Neural progenitor cell (in vitro differentiated cells): ENCODE results near the gene ARPIN. TPM values are rescaled to one million over a fixed set of nuclear protein-coding genes. Genes with fewer than 3 reads are reported as not detected.
A peak's percentile ranks its signal among the peaks of the same experiment; 100 is the strongest.

Source experiments
- DNase-seq: peaks from one replicate; pipeline ENCODE4 v3.0.0-alpha.2; 2016; ENCODE audit warnings: low spot score
- H2AFZ ChIP-seq: fragments of 200-600 bp; sonication (generic); replicated peaks from 2 replicates; pipeline ENCODE4 v1.6.1; 2016; ENCODE audit warnings: antibody characterized with exemption
- H3F3A ChIP-seq: fragments of 200-600 bp; sonication (generic); 2 replicates; pipeline ENCODE4 v1.6.1; 2016; ENCODE audit warnings: antibody characterized with exemption, low read depth
- H3K27ac ChIP-seq: fragments of 200-600 bp; sonication (generic); 2 replicates; pipeline ENCODE4 v1.5.1; 2016; ENCODE audit warnings: mild to moderate bottlenecking
- H3K27me3 ChIP-seq: fragments of 200-600 bp; sonication (generic); 2 replicates; pipeline ENCODE4 v1.6.1; 2016; ENCODE audit warnings: mild to moderate bottlenecking, moderate library complexity
- H3K36me3 ChIP-seq: fragments of 200-600 bp; sonication (generic); 2 replicates; pipeline ENCODE4 v1.5.1; 2016
- H3K4me1 ChIP-seq: fragments of 200-600 bp; sonication (generic); 2 replicates; pipeline ENCODE4 v1.6.1; 2016; ENCODE audit warnings: mixed run types
- H3K4me2 ChIP-seq: fragments of 200-600 bp; sonication (generic); 2 replicates; pipeline ENCODE4 v1.6.1; 2016
- H3K4me3 ChIP-seq: fragments of 200-600 bp; sonication (generic); 2 replicates; pipeline ENCODE4 v1.5.1; 2016
- H3K79me2 ChIP-seq: fragments of 200-600 bp; sonication (generic); 2 replicates; pipeline ENCODE4 v1.6.1; 2016; ENCODE audit warnings: low read depth
- H3K9ac ChIP-seq: fragments of 200-600 bp; sonication (generic); 2 replicates; pipeline ENCODE4 v1.6.1; 2016
- H3K9me3 ChIP-seq: fragments of 200-600 bp; sonication (generic); 2 replicates; pipeline ENCODE4 v1.5.1; 2016; ENCODE audit warnings: low read depth
- H4K20me1 ChIP-seq: fragments of 200-600 bp; sonication (generic); 2 replicates; pipeline ENCODE4 v1.6.1; 2016; ENCODE audit warnings: low read depth
- H3K27ac Mint-ChIP-seq: 3 replicates; pipeline ENCODE4 v1.8.0; 2021; ENCODE audit warnings: mixed read lengths
- H3K27me3 Mint-ChIP-seq: 2 replicates; pipeline ENCODE4 v1.8.0; 2022; ENCODE audit warnings: low read depth, mild to moderate bottlenecking, inconsistent platforms, moderate library complexity, mixed read lengths; ENCODE audit not compliant: insufficient read depth
- H3K36me3 Mint-ChIP-seq: 3 replicates; pipeline ENCODE4 v1.8.0; 2021; ENCODE audit warnings: mixed read lengths
- H3K4me1 Mint-ChIP-seq: 3 replicates; pipeline ENCODE4 v1.8.0; 2021; ENCODE audit warnings: mixed read lengths
- H3K4me3 Mint-ChIP-seq: 3 replicates; pipeline ENCODE4 v1.8.0; 2021; ENCODE audit warnings: mild to moderate bottlenecking, moderate library complexity, mixed read lengths
- H3K9me3 Mint-ChIP-seq: 3 replicates; pipeline ENCODE4 v1.8.0; 2020; ENCODE audit warnings: mixed read lengths
- CTCF ChIP-seq: fragments of 200-600 bp; sonication (generic); IDR thresholded peaks from 2 replicates; pipeline ENCODE4 v1.5.1; 2017; ENCODE audit warnings: antibody characterized with exemption, mild to moderate bottlenecking
- EZH2 ChIP-seq: fragments of 200-600 bp; sonication (generic); IDR thresholded peaks from 2 replicates; pipeline ENCODE4 v1.6.1; 2017; ENCODE audit warnings: antibody characterized with exemption, mild to moderate bottlenecking, moderate library complexity
- EZH2phosphoT487 ChIP-seq: fragments of 200-600 bp; sonication (generic); IDR thresholded peaks from 2 replicates; pipeline ENCODE4 v1.6.1; 2017; ENCODE audit warnings: antibody characterized with exemption
- total RNA-seq: library from RNA; depleted of rRNA; stranded (reverse); fragments of >200 nt; gene quantifications from 2 replicates; pipeline ENCODE4 v1.2.3, GENCODE V29; 2015; ENCODE audit warnings: low replicate concordance

The ARPIN gene
- total RNA-seq, 1 donor from 2014 or later = 5.9 TPM

- Histone ChIP-seq H3K4me1 (no peaks in the 10 kb centered on the region), H3K4me2 (no peak overlapping the region)
Observed at GRCh38 chr15:89875741-89876140, 37.0 kb downstream of the ARPIN start.

GRCh38 chr15:89874926-89875564, 37.7 kb downstream of the ARPIN start:
- Histone ChIP-seq H3K27ac (no peak overlapping the region), H3K79me2 (no peaks in the 10 kb centered on the region), H3K9ac (no peak overlapping the region), H3K4me3 (no peak overlapping the region), H3K4me2 (no peak overlapping the region), H4K20me1 (no peaks in the 10 kb centered on the region), H3K27me3 (no peaks in the 10 kb centered on the region), H3K4me1 (no peaks in the 10 kb centered on the region), H3K36me3 (peaks cover 12% of the 10 kb centered on the region), H3F3A (peaks cover 6% of the 10 kb centered on the region), H3K9me3 (no peaks in the 10 kb centered on the region), H2AFZ (no peak overlapping the region)
- Mint-ChIP-seq H3K27me3 (no peaks in the 10 kb centered on the region), H3K4me1 (no peaks in the 10 kb centered on the region), H3K27ac (no peak overlapping the region), H3K4me3 (no peak overlapping the region), H3K9me3 (peaks cover under 1% of the 10 kb centered on the region), H3K36me3 (peaks cover 15% of the 10 kb centered on the region)
- DNase-seq = peak; percentile 87
- TF ChIP-seq EZH2phosphoT487 (no peak), CTCF (peak; percentile 96), EZH2 (no peak)

More at GRCh38 chr15:89875741-89876140, 37.0 kb downstream of the ARPIN start:
- Histone ChIP-seq H3K9me3 (no peaks in the 10 kb centered on the region), H3K36me3 (peaks cover 8% of the 10 kb centered on the region), H3K27me3 (no peaks in the 10 kb centered on the region), H3K79me2 (no peaks in the 10 kb centered on the region), H3K9ac (no peak overlapping the region), H3F3A (peaks cover 6% of the 10 kb centered on the region), H2AFZ (no peak overlapping the region), H4K20me1 (peaks cover under 1% of the 10 kb centered on the region), H3K27ac (no peak overlapping the region), H3K4me3 (no peak overlapping the region)
- Mint-ChIP-seq H3K9me3 (no peaks in the 10 kb centered on the region), H3K36me3 (peaks cover 8% of the 10 kb centered on the region), H3K4me3 (no peak overlapping the region), H3K4me1 (no peaks in the 10 kb centered on the region), H3K27ac (no peak overlapping the region), H3K27me3 (no peaks in the 10 kb centered on the region)
- DNase-seq = no peak
- TF ChIP-seq CTCF (no peak), EZH2 (no peak), EZH2phosphoT487 (no peak)

GRCh38 chr15:89870688-89871288, 42.0 kb downstream of the ARPIN start:
- Mint-ChIP-seq H3K36me3 (peaks cover 21% of the 10 kb centered on the region), H3K4me3 (no peak overlapping the region), H3K9me3 (peaks cover 6% of the 10 kb centered on the region), H3K27ac (no peak overlapping the region), H3K4me1 (no peaks in the 10 kb centered on the region), H3K27me3 (no peaks in the 10 kb centered on the region)
- Histone ChIP-seq H4K20me1 (no peaks in the 10 kb centered on the region), H3F3A (peaks cover 6% of the 10 kb centered on the region), H3K4me2 (no peak overlapping the region), H3K4me3 (no peak overlapping the region), H3K9me3 (no peaks in the 10 kb centered on the region), H2AFZ (no peak overlapping the region), H3K27ac (no peak overlapping the region), H3K4me1 (no peaks in the 10 kb centered on the region), H3K9ac (no peak overlapping the region), H3K79me2 (no peaks in the 10 kb centered on the region), H3K36me3 (peaks cover 12% of the 10 kb centered on the region), H3K27me3 (no peaks in the 10 kb centered on the region)
- no peak for TF ChIP-seq EZH2
- TF ChIP-seq EZH2phosphoT487 = no peak
- TF ChIP-seq CTCF = no peak
- DNase-seq = no peak
